ENCODE measurements around the gene FBXO4.
A peak's percentile ranks its signal among the peaks of the same experiment; 100 is the strongest.
"Not testable (repeated sequence)": the region's sequence is repeated elsewhere in the genome, so short reads cannot be mapped to it uniquely, and the experiment has no call there.

Gene FBXO4

GRCh38 chr5:41921874-41922273, 3.2 kb upstream of the FBXO4 start:
- no peak for DNase-seq (ENCODE audit: low read depth)

- DNase-seq (ENCODE audit: low read depth): no peak
Measured at GRCh38 chr5:41924526-41924871, 582 bp upstream of the FBXO4 start.

- DNase-seq (ENCODE audit: low read depth): peak; percentile 14
Measured at GRCh38 chr5:41925555-41925951, 472 bp downstream of the FBXO4 start.

GRCh38 chr5:41927604-41928003, 2.5 kb downstream of the FBXO4 start:
- no peak for DNase-seq (ENCODE audit: low read depth)

GRCh38 chr5:41929035-41929434, 4.0 kb downstream of the FBXO4 start:
- no peak for DNase-seq (ENCODE audit: low read depth)

GRCh38 chr5:41932770-41933169, 7.7 kb downstream of the FBXO4 start:
- no peak for DNase-seq (ENCODE audit: low read depth)

GRCh38 chr5:41935544-41935943, 10.5 kb downstream of the FBXO4 start:
- DNase-seq (ENCODE audit: low read depth): no peak

GRCh38 chr5:41940641-41941040, 15.6 kb downstream of the FBXO4 start:
- DNase-seq (ENCODE audit: low read depth): no peak

- not testable (repeated sequence) for DNase-seq (ENCODE audit: low read depth)
Measured at GRCh38 chr5:41945332-41945955, 20.4 kb downstream of the FBXO4 start.

- no peak for DNase-seq (ENCODE audit: low read depth)
Measured at GRCh38 chr5:41951224-41951623, 26.1 kb downstream of the FBXO4 start.

GRCh38 chr5:41954286-41954685, 29.2 kb downstream of the FBXO4 start:
- no peak for DNase-seq (ENCODE audit: low read depth)

GRCh38 chr5:41955432-41956024, 30.4 kb downstream of the FBXO4 start:
- no peak for DNase-seq (ENCODE audit: low read depth)

- no peak for DNase-seq (ENCODE audit: low read depth)
Measured at GRCh38 chr5:41956943-41957342, 31.9 kb downstream of the FBXO4 start.

GRCh38 chr5:41960481-41960880, 35.4 kb downstream of the FBXO4 start:
- no peak for DNase-seq (ENCODE audit: low read depth)

GRCh38 chr5:41961736-41962135, 36.7 kb downstream of the FBXO4 start:
- no peak for DNase-seq (ENCODE audit: low read depth)

- no peak for DNase-seq (ENCODE audit: low read depth)
Measured at GRCh38 chr5:41962491-41962890, 37.4 kb downstream of the FBXO4 start.

GRCh38 chr5:41966401-41967105, 41.5 kb downstream of the FBXO4 start:
- no peak for DNase-seq (ENCODE audit: low read depth)

GRCh38 chr5:41967401-41967800, 42.3 kb downstream of the FBXO4 start:
- no peak for DNase-seq (ENCODE audit: low read depth)

- no peak for DNase-seq (ENCODE audit: low read depth)
Measured at GRCh38 chr5:41968153-41968723, 43.2 kb downstream of the FBXO4 start.

- no peak for DNase-seq (ENCODE audit: low read depth)
Measured at GRCh38 chr5:41973087-41973486, 48.0 kb downstream of the FBXO4 start.

GRCh38 chr5:41973887-41974286, 48.8 kb downstream of the FBXO4 start:
- DNase-seq (ENCODE audit: low read depth): no peak

- DNase-seq (ENCODE audit: low read depth): peak; percentile 2
Measured at GRCh38 chr5:41978676-41979075, 53.6 kb downstream of the FBXO4 start.

GRCh38 chr5:41980396-41980795, 55.3 kb downstream of the FBXO4 start:
- no peak for DNase-seq (ENCODE audit: low read depth)

Data from GM04503 (cell line).